Frontal cortex (tissue), 4 donors: ENCODE results near the gene ANKRD31. TPM values are rescaled to one million over a fixed set of nuclear protein-coding genes. Genes with fewer than 3 reads are reported as not detected.
"Not testable (repeated sequence)": the region's sequence is repeated elsewhere in the genome, so short reads cannot be mapped to it uniquely, and the experiment has no call there.

Source experiments
- DNase-seq, 2 donors: peaks; one replicate each; pipeline ENCODE4 v3.0.0; 2012; ENCODE audit warnings: low spot score in 2 of 2
- FAIRE-seq: peaks from 2 replicates; lab custom pipeline; 2012; peaks lifted over from hg19 to GRCh38; lab: Jason Lieb, UNC
- total RNA-seq: library from RNA; depleted of rRNA; stranded (reverse); fragments of >200 nt; gene quantifications from one replicate; pipeline ENCODE4 v1.2.3, GENCODE V29; 2014
- donor health status: control.
- donor health status: control.
- donor health status: control.

ANKRD31 gene, protein sequence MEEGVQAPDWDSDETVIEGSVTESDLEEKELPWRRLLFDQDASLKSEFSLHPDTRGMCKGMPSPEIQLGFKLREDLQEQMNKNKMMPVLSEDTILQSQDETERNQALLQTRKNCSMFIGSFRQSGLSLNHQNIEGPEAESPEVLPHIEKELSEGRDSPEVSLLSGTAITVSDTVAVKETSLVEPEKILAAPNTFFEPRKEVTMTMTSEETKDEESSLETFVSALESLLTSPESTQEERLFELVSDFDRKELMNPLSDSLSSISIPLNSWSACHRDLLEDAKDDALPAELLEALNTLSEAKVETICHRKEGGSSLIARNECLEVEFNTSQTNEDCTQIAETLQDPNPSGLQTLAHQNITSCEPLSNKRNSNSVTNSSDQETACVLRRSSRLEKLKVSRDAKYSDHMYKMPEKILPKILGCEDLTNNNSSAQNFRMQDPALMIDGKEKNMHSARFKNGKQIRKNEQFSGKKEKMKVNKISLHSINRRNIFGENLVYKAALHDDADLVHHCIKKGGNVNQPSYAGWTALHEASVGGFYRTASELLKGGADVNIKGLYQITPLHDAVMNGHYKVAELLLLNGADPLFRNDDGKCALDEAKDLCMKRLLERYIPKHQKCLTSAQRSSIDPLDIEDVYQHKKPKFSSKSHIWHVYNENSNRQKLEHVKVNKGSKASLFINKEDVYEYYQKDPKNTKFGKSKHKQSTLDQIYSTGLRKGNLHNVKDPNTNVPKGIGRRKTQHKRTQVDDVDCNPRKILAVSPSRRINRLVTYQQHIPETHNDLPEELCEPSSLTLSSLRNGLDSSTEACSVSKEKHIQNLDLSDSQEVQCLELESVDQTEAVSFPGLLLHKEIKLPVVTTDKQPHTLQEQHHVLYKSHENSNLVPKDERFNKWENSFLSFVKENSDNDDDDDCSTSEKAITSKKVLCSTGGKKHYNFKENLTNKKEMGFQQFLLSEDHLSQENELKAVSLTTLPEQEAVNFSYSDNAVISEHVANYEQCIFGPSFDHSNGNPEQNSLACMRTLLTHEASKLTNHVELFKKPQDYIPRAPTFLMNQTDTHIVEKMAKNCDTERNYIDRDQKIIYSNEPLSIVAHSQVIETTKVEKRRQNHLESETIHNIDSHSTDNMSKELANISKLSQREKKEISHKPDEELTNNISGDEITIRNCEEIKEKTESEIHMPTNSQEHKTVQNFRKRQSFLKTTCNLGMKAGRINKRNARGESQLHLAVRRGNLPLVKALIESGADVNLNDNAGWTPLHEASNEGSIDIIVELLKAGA (N-terminal part only)
- total RNA-seq = 0.82 TPM

DNA sequence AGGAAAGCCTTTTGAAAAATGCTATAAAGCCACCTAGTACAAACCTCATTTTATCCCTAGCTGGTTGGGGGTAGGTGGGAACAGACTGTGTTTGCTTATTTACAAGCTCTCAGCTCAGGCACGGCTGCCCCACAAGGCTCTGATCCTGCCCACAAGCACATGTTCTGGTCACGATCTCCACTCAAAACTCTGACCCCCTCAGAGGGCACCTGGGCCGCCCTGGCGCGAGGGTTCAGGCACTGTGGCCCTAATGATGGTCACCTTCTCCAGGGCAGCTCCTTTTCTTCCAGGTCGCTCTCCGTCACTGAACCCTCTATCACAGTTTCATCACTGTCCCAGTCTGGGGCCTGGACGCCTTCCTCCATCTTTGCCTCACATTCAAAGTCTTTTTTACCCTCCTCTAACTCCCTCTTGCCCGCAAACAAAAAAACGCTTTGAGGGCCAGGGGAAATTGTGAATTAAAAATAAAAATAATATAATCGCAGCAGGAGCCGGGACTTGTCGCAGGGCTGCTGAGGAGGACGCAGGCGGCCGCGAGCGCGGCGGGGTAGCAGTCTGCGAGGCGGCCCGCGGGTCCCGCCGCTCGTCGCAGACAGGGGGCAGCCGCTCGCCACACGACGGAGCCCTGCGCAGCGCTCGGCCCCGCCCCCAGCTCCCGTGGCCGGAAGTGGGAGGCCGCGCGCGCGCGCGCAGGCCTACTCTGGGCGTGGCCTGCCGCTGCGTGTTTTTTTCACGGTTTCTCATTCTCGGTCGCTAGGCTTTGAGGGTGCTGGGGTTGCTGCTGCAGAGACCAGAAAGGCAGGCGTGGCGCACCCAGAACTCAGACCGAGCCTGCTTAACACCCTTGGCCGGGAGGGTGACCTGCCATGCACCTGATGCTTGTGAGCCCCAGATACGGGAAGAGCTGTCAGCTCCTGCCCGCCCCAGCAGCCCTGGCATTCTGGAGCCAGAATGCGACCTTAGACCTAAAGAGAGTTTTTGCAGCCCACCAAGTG is at the start of gene ANKRD31:
TSS of gene ANKRD31 (minus strand) at position 557 of the 995 bp plus-strand sequence. CDS start at position 365, 192 bp downstream.
- FAIRE-seq = no peak
- peak; percentile 92 to 94 for DNase-seq

DNA sequence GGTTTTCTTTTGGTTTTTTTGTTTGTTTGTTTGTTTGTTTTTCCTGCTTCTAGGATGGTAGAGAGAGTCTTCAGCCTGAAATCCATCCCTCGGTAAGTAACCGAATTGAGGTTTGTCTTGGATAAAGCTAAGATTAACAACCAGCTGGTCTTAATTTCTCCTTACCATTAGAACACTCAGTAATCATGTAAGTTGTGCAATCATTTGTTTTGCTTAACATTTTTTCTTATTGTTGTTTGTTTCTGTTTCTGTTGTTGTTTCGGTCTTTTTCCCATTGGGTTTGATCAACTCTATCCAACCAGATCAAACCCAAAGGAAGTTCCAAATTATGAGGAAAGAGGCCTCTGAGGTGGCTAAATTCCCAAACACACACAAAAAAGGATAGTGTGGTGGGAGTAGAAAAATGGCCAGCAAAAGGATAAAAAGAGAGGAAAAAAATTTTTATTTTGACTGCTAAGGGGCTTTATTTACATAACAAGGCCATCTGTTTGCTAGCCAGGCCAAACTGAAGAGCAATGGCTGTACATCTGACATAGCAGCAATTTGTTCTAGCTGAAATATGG is 49.6 kb upstream of the ANKRD31 start:
- no peak for FAIRE-seq
- DNase-seq = no peak

DNA sequence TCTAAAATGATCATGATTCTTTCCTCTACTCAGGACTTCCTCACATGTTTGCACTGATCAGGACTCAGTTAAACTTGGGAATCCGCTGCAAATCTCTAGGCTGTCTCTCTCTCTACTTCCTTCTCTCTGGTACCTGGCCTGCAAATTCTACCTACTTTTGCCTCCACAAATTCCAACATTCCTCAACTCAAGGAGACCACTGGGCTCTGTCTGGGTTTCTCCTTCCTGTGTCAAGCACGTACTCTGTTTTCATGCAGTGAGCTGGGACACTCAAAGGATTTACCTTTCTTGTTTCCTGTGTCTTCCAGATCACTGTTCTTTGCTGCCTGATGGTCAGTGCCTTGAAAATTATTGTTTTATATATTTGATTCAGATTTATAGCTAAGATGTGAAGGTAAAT is 45.9 kb upstream of the ANKRD31 start:
- FAIRE-seq = no peak
- DNase-seq = no peak

DNA sequence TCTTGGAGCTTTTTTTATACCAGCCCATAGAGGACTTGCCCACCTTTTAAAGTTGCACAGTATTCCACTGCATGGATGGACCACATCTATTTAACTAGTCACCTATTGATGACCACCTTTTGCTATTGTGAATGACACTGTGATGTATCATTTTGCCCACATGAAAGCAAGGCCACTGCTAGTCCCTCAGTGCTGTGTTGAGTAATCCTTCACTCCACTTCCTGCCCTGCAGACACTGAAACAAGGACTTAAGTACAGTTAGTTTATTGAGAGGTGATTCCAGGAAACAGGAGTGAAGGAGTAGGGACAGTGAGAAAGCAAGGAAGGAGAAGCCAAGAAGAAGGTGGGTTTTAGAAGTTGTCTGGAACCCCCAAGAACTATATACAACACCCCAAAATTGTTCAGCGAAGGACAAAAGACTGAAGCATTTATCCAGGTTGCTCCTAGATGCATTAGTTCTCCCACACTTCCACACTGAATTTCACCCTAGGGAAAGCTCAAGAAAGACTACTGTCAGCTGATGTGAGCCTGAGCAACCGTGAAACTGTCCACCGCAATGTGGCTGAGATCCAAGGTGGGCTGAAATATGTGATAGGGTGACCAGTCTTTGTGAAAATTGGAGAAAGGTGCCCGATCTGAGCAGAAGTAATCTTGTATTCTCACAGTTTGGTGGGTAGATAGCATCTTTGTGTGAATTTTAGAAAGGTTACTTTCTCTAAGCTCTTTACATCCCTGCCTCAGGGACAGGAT is 45.2 kb upstream of the ANKRD31 start:
- FAIRE-seq = no peak
- DNase-seq = no peak

DNA sequence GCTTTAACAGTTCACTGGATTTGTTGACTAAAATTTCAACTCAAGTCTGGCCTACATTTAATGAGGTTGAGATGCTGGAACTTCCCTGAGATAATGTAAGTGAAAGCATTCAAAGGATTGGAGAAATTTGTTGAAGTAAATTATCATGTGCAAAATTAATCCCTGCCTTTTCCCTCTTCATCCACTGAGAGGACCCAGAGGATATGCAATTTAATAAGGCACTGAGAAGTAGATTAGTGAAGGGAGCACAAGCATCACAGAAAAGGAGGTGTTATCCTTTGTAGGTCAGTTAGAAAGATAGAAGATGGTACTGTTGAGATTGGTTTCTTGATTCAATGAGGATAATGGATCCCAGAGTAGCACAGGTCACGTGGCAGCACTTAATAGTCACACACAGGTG is 42.6 kb upstream of the ANKRD31 start:
- FAIRE-seq (no peak), DNase-seq (no peak)

DNA sequence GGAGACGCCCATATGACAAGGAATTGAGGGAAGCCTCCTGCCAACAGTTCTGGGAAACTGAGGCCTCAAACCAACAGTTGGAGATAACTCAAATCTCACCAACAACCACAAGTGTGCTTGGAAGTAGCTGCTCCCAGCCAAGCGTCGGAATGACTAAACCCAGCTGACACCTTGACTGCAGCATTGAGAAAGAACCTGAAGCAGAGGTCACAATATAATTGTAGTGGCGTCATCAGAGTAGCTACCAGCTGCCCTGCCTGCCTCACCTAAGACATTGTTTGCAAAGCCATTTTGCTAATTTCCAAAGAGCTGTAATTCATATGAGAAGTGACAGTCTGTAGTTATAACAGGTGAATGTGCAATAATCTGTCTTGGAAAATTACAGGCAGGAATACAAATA is 40.8 kb upstream of the ANKRD31 start:
- no peak for FAIRE-seq
- no peak for DNase-seq

DNA sequence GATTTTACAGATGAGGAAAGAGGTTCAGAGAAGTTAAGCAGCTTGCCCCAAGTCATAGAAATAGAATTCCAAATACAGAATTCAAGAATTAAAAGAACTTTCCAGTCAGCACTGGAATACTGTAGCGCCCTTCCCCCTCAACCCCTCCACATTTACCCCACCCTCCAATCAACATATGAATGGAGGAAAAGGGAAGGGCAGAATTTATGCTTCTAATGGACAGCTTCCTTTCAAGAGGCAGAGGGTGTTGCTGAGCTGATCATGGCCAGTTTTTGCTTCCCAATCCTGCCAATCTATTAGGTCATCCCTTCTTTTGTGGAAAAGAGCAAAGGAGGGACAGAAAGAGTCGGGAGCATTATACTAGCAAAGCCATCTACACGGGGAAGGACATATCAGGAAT is 39.1 kb upstream of the ANKRD31 start:
- FAIRE-seq = no peak
- DNase-seq = no peak

DNA sequence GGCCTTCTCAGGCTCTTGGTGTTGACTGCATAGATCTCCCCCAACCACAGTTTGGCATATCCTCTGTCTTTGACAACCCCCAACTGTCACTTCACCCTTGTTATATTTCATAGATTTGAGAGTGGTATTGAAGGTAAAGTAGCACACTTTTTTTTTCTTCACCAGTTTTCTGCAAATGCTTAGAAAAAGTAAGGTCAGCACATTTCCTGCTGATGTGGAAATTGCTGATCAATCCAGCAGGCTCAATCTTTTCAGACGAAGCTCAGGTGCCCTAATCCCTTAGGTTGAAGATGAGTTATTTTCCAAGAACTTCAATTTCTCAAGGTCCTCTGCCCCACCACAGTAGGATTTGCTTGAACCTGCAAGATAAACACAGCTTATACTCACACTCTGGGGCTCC is 38.5 kb upstream of the ANKRD31 start:
- FAIRE-seq = no peak

DNA sequence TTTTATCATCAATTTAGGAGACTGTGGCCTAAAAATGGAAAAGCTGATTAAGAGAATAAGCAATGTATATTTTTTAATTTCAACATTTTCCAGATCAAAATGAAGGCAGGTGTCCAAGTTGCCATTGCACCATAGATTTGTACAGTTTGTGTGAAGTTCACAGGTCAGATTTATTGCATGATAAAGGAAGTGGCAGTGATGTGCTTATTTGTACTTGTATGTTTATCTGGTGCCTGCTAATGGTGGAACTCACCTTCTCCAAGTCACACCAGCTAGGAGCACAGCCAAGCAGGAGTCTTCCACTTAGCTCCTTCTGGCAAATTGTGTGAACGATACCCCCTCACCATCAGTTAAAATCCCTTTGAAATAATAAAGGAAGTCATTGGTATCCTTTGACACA is 37.8 kb upstream of the ANKRD31 start:
- FAIRE-seq = no peak
- DNase-seq = no peak

More for the DNA sequence above, 38.5 kb upstream of the ANKRD31 start:
- no peak for DNase-seq

DNA sequence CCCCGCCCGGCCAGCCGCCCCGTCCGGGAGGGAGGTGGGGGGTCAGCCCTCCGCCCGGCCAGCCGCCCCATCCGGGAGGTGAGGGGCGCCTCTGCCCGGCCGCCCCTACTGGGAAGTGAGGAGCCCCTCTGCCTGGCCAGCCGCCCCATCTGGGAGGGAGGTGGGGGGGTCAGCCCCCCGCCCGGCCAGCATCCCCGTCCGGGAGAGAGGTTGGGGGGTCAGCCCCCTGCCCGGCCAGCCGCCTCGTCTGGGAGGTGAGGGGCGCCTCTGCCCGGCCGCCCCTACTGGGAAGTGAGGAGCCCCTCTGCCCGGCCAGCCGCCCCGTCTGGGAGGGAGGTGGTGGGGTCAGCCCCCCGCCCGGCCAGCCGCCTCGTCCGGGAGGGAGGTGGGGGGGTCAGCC is 33.9 kb upstream of the ANKRD31 start:
- DNase-seq, FAIRE-seq: not testable (repeated sequence)

DNA sequence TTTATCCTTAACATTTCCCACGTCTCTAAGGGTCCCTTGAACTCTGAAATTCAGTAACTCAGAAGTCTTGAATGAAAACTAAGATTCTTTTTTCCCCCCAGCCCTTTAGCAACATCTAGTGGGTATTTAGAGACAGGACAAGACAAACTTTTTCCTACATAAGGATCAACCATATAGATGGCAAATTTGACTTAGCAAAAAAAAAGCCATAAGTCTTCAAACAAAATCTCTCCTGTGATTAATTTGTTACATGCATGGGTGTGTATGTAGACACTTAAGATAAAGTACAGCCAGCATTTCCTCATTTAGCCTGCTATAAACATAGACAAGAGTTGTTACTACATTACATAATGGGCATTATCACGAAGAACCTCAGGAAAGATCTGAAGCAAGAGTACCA is 29.1 kb upstream of the ANKRD31 start:
- FAIRE-seq = no peak
- peak in 1 of 2 donors; percentile 35 for DNase-seq

DNA sequence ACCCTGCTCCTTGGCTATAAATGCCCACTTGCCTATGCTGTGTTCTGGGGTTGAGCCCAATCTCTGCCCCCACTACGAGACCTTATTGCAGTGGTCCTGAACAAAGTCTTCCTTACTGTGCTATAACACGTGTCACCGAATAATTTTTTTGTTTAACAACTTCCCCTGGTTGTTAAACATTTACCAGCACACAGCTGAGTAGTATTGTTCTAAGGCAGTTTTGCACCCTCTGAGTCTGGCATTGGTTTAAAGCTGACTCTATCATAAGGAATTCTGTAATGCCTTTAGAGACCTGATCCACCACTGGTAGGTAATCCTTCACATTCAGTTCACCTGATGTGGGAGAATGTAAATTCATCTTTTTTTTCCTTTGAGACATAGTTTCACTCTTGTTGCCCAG is 25.6 kb upstream of the ANKRD31 start:
- no peak for FAIRE-seq
- no peak for DNase-seq

DNA sequence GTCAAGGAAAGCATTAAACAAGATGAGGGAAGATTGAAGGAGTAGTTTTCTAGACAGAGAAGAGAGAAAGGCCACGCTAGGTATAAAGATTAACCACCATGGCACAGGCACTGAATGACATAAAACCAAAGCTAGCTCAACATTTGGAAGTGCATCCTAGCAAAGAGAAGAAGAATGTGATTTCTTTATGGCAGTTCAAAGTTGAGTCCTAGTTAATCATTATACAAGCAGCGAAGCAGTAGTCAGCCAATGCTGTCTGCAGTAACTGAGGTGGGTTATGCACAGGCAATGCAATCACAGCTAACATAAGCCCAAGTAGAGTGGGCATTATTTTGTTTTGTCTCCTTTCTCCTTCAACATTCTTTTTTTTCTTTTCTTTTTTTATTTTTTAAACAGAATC is 24.0 kb upstream of the ANKRD31 start:
- FAIRE-seq = no peak
- DNase-seq = no peak

DNA sequence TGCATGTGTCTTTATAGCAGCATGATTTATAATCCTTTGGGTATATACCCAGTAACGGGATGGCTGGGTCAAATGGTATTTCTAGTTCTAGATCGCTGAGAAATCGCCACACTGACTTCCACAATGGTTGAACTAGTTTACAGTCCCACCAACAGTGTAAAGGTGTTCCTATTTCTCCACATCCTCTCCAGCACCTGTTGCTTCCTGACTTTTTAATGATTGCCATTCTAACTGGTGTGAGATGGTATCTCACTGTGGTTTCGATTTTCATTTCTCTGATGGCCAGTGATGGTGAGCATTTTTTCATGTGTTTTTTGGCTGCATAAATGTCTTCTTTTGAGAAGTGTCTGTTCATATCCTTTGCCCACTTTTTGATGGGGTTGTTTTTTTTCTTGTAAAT is 13.8 kb upstream of the ANKRD31 start:
- DNase-seq, FAIRE-seq: not testable (repeated sequence)

DNA sequence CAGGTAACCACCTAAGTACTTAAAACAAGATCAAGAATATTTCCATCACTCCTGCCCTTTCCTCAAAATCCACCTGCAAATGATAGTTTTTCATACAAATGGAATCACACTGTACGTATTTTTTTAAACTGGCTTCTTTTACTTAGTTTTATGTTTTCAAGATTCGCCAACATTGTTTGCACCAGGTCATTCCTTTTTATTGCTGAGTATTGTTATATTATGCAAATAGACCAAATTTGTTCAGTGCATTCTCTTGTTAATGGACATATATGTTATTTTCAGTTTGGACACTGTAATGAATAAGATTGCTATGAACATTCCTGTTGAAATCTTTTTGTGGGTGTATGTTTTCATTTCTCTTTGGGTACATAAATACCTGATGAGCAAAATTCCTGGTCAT is 8.3 kb upstream of the ANKRD31 start:
- FAIRE-seq (no peak), DNase-seq (no peak)

DNA sequence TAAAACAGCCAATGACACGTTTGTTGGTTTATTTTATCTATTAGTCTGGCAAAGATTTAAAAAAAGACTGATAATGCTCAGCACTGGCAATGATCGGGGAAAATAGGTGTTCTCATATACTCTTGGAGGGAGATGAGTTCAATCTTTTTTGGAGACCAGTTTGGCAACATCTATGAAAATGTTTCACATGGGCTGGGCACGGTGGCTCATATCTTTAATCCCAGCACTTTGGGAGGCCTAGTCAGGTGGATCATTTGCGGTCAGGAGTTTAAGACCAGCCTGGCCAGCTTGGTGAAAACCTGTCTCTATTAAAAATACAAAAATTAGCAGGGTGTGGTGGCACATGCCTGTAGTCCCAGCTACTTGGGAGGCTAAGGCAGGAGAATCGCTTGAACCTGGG is 6.8 kb upstream of the ANKRD31 start:
- DNase-seq = no peak
- no peak for FAIRE-seq

DNA sequence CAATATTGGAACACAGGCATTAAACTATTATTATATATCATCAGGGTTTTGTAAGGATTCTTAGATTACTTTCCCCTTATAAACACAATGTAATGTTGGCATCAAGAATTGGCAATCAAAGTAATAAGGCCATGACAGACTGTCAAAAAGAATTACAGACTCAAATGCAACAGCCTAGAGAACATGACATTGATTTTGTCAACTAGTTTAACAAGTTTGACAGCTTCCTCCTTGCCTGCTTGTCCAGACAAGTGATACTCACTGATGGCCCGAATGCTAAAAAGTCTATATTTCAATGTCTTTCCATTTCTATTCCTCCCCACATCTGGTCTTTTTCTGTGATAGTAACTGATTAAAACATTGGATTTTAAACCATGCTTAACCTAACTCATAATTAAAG is 6.4 kb upstream of the ANKRD31 start:
- DNase-seq (no peak), FAIRE-seq (no peak)

DNA sequence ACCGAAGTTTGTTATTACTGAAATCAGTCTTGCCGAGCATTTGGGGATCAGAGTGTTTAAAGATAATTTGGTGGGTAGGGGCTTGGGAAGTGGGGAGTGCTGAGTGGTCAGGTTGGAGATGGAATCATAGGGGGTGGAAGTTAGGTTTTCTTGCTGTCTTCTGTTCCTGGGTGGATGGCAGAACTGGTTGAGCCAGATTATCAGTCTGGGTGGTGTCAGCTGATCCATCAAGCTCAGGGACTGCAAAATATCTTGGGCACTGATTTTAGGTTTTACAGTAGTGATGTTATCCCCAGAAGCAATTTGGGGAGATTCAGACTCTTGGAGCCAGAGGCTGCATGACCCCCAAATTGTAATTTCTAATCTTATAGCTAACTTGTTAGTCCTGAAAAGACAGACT is 5.4 kb upstream of the ANKRD31 start:
- FAIRE-seq (no peak), DNase-seq (no peak)
